ENCODE results near the gene CCT8L2.

GRCh38 chr22:16586170-16586569 is 6.4 kb downstream of the CCT8L2 start:
- TF ChIP-seq CTCF (IDR thresholded peaks at IDR 0.05) (no peak), POLR2AphosphoS5 (IDR thresholded peaks at IDR 0.05) (no peak), POLR2A (IDR thresholded peaks at IDR 0.05) (no peak)
